ENCODE measurements around the gene THSD7B. TPM values are rescaled to one million over a fixed set of nuclear protein-coding genes. Genes with fewer than 3 reads are reported as not detected.

Gene THSD7B
- total RNA-seq, 1 donor from 2014 or later = not detected

- DNase-seq (no peak), ATAC-seq (ENCODE audit: low read depth) (no peak)
- intact Hi-C loops (cut with micrococcal nuclease) = no loop called here
- TF ChIP-seq CTCF (IDR thresholded peaks at IDR 0.05) = no peak
- ChIA-PET CTCF (no interaction called here), POLR2A (no interaction called here)
- Mint-ChIP-seq H3K4me3 (no peak overlapping the region), H3K27me3 (no peaks in the 10 kb centered on the region), H3K9me3 (peaks cover 2% of the 10 kb centered on the region), H3K36me3 (ENCODE audit: low read depth) (no peaks in the 10 kb centered on the region), H3K27ac (no peak overlapping the region), H3K4me1 (no peaks in the 10 kb centered on the region)
These were observed 455.2 kb downstream of the THSD7B start for GRCh38 chr2:137220438-137220993.

DNA sequence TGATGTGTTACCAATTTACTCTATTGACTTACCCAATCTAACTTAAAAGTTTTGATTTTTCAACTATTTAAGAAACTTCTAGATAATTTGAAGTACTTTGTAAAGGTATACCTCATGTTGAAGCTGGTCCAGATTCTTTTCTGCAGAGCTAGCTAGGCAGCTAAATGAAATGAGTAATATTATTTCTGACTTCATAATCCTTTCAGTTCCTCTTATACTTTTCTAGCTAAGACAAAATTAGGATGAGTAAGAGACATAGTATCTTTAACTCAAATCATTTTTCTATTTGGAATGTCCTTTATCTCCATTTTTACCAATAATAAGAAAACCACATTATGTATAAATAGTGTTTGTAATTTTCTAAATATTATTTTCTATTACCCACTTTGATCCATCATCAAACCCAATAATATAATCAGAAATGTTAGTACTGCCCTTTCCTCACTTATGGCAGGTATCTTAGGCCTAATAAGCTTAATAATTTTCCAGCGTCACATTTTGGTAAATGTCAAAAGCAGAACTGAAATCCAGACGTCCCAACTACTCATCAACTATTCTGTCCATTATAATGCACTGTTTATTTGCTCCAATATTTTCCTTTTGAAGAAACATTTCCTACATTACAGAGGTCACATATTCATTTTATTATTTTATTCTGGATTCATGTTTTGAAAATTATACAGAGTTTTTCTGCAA, 456.6 kb downstream of the THSD7B start:
- intact Hi-C loops (cut with micrococcal nuclease) = no loop called here
- no peak for DNase-seq
- TF ChIP-seq CTCF (IDR thresholded peaks at IDR 0.05) = no peak
- no peak overlapping the region for H3K27ac Mint-ChIP-seq
- no peaks in the 10 kb centered on the region for H3K27me3 Mint-ChIP-seq
- no peaks in the 10 kb centered on the region for H3K4me1 Mint-ChIP-seq
- no peak overlapping the region for H3K4me3 Mint-ChIP-seq
- no peak for ATAC-seq (ENCODE audit: low read depth)
- CTCF ChIA-PET = no interaction called here
- POLR2A ChIA-PET = no interaction called here
- H3K9me3 Mint-ChIP-seq = peaks cover 2% of the 10 kb centered on the region
- H3K36me3 Mint-ChIP-seq (ENCODE audit: low read depth) = no peaks in the 10 kb centered on the region

DNA sequence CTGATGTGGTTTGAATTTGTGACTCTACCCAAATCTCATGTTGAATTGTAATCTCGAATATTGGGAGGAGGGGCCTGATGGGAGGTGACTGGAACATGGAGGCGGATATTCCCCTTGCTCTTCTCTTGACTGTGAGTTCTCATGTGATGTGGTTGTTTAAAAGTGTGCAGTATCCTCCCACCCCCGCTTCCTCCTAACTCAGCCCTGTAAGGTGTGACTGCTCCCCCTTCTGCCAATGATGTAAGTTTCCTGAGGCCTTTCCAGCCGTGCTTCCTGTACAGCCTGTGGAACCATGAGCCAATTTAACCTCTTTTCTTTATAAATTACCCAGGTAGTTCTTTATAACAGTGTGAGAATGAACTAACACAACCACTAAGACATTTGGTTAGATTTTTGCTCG, 458.4 kb downstream of the THSD7B start:
- Mint-ChIP-seq H3K27ac (no peak overlapping the region), H3K27me3 (no peaks in the 10 kb centered on the region), H3K4me1 (no peaks in the 10 kb centered on the region), H3K4me3 (no peak overlapping the region), H3K9me3 (peaks cover 2% of the 10 kb centered on the region), H3K36me3 (ENCODE audit: low read depth) (no peaks in the 10 kb centered on the region)
- no peak for TF ChIP-seq CTCF (IDR thresholded peaks at IDR 0.05)
- no peak for ATAC-seq (ENCODE audit: low read depth)
- CTCF ChIA-PET = no interaction called here
- POLR2A ChIA-PET = no interaction called here
- intact Hi-C loops (cut with micrococcal nuclease) = no loop called here
- no peak for DNase-seq

GRCh38 chr2:137228566-137228965, 463.2 kb downstream of the THSD7B start:
- no peaks in the 10 kb centered on the region for H3K27me3 Mint-ChIP-seq
- ATAC-seq (ENCODE audit: low read depth) (no peak), DNase-seq (no peak)
- no peak overlapping the region for H3K27ac Mint-ChIP-seq
- no peak overlapping the region for H3K4me3 Mint-ChIP-seq
- ChIA-PET CTCF (no interaction called here), POLR2A (no interaction called here)
- intact Hi-C loops (cut with micrococcal nuclease) = no loop called here
- no peaks in the 10 kb centered on the region for H3K36me3 Mint-ChIP-seq (ENCODE audit: low read depth)
- no peaks in the 10 kb centered on the region for H3K4me1 Mint-ChIP-seq
- no peaks in the 10 kb centered on the region for H3K9me3 Mint-ChIP-seq
- TF ChIP-seq CTCF (IDR thresholded peaks at IDR 0.05) = no peak

GRCh38 chr2:137229834-137230233, 464.5 kb downstream of the THSD7B start:
- ATAC-seq (ENCODE audit: low read depth) (no peak), DNase-seq (no peak)
- ChIA-PET CTCF (no interaction called here), POLR2A (no interaction called here)
- H3K27me3 Mint-ChIP-seq = no peaks in the 10 kb centered on the region
- no peak overlapping the region for H3K4me3 Mint-ChIP-seq
- H3K9me3 Mint-ChIP-seq = no peaks in the 10 kb centered on the region
- intact Hi-C loops (cut with micrococcal nuclease) = no loop called here
- H3K4me1 Mint-ChIP-seq = no peaks in the 10 kb centered on the region
- H3K27ac Mint-ChIP-seq = no peak overlapping the region
- no peaks in the 10 kb centered on the region for H3K36me3 Mint-ChIP-seq (ENCODE audit: low read depth)
- no peak for TF ChIP-seq CTCF (IDR thresholded peaks at IDR 0.05)
